ENCODE results near the gene CCDC160. TPM values are rescaled to one million over a fixed set of nuclear protein-coding genes. Genes with fewer than 3 reads are reported as not detected.
"Not testable (repeated sequence)": the region's sequence is repeated elsewhere in the genome, so short reads cannot be mapped to it uniquely, and the experiment has no call there.

CCDC160 gene
- total RNA-seq, 2 experiments from 2014 or later = not detected

DNA sequence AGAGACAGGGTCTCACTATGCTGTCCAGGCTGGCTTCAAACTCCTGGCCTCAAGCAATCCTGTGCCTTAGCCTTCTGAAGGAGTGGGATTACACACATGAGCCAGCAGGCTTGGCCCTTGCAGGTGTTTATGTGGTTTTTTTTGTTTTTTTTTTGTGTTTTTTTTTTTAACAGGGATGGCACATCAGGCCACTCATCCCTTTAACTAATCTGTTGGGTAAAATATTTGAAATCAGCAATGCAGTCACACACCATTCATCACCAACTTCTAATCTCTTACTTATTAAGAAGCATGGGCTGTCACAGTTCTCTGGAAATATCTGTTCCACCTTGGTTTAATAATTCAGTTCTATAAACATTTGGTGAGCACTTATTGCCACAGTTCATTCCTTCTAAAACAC is 12.3 kb downstream of the CCDC160 start:
- no peak for ATAC-seq (ENCODE audit: low read depth)
- Mint-ChIP-seq H3K27me3 (peaks cover 14% of the 10 kb centered on the region), H3K36me3 (no peaks in the 10 kb centered on the region)

DNA sequence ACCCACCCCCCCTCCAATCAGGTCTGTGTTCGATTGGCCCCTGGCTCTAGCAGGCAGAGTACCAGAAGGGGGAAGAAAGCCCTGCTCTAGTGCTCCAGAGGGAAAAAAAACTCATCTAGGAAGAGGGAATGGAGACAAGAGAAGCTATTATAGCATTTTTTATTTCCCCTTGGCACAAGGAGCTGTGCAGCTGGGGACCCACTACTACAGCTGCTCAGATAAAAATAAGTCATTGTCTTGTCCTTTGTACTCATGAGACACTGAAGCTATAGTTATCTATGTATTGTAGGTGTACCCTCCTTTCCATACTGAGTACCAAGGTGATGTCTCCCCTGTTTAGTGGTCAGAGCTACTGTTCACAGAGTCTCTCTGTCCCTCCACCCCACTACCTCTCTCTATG is 14.3 kb downstream of the CCDC160 start:
- no peaks in the 10 kb centered on the region for H3K36me3 Mint-ChIP-seq
- no peaks in the 10 kb centered on the region for H3K9me3 Mint-ChIP-seq
- no peak for ATAC-seq (ENCODE audit: low read depth)
- DNase-seq = no peak
- POLR2A ChIA-PET = no interaction called here
- H3K27ac Mint-ChIP-seq = no peak overlapping the region
- no peaks in the 10 kb centered on the region for H3K4me1 Mint-ChIP-seq
- H3K4me3 Mint-ChIP-seq = no peak overlapping the region
- H3K27me3 Mint-ChIP-seq = peaks cover 4% of the 10 kb centered on the region

More for the DNA sequence above, 12.3 kb downstream of the CCDC160 start:
- Mint-ChIP-seq H3K9me3 (no peaks in the 10 kb centered on the region), H3K27ac (no peak overlapping the region), H3K4me1 (no peaks in the 10 kb centered on the region), H3K4me3 (no peak overlapping the region)
- no peak for DNase-seq
- POLR2A ChIA-PET = no interaction called here

- no peak for DNase-seq
- no peaks in the 10 kb centered on the region for H3K9me3 Mint-ChIP-seq
- H3K27ac Mint-ChIP-seq = no peak overlapping the region
- ATAC-seq (ENCODE audit: low read depth) = no peak
- no peak overlapping the region for H3K4me3 Mint-ChIP-seq
- H3K4me1 Mint-ChIP-seq = no peaks in the 10 kb centered on the region
- peaks cover 4% of the 10 kb centered on the region for H3K27me3 Mint-ChIP-seq
- POLR2A ChIA-PET = interaction anchor here (0.6 kb wide), 1 partner anchor 163 kb away, joined by 3 read pairs; no protein-coding TSS in a partner anchor
- H3K36me3 Mint-ChIP-seq = no peaks in the 10 kb centered on the region
These were observed 17.5 kb downstream of the CCDC160 start for GRCh38 chrX:134254511-134254910.

- Mint-ChIP-seq H3K9me3 (no peaks in the 10 kb centered on the region), H3K27me3 (peaks cover 4% of the 10 kb centered on the region), H3K4me3 (no peak overlapping the region), H3K4me1 (no peaks in the 10 kb centered on the region), H3K27ac (no peak overlapping the region), H3K36me3 (no peaks in the 10 kb centered on the region)
- DNase-seq (no peak), ATAC-seq (ENCODE audit: low read depth) (no peak)
- POLR2A ChIA-PET = no interaction called here
These were observed 18.6 kb downstream of the CCDC160 start for GRCh38 chrX:134255555-134255954.

GRCh38 chrX:134256684-134257083 is 19.7 kb downstream of the CCDC160 start:
- Mint-ChIP-seq H3K36me3 (no peaks in the 10 kb centered on the region), H3K9me3 (no peaks in the 10 kb centered on the region), H3K27ac (no peak overlapping the region), H3K27me3 (peaks cover 4% of the 10 kb centered on the region), H3K4me3 (no peak overlapping the region), H3K4me1 (no peaks in the 10 kb centered on the region)
- ATAC-seq (ENCODE audit: low read depth) (no peak), DNase-seq (no peak)
- POLR2A ChIA-PET = no interaction called here

GRCh38 chrX:134258202-134258601 is 21.2 kb downstream of the CCDC160 start:
- H3K27me3 Mint-ChIP-seq = peaks cover 2% of the 10 kb centered on the region
- DNase-seq (no peak), ATAC-seq (ENCODE audit: low read depth) (no peak)
- POLR2A ChIA-PET = no interaction called here
- no peak overlapping the region for H3K27ac Mint-ChIP-seq
- H3K4me3 Mint-ChIP-seq = no peak overlapping the region
- H3K9me3 Mint-ChIP-seq = no peaks in the 10 kb centered on the region
- H3K36me3 Mint-ChIP-seq = no peaks in the 10 kb centered on the region
- H3K4me1 Mint-ChIP-seq = no peaks in the 10 kb centered on the region

DNA sequence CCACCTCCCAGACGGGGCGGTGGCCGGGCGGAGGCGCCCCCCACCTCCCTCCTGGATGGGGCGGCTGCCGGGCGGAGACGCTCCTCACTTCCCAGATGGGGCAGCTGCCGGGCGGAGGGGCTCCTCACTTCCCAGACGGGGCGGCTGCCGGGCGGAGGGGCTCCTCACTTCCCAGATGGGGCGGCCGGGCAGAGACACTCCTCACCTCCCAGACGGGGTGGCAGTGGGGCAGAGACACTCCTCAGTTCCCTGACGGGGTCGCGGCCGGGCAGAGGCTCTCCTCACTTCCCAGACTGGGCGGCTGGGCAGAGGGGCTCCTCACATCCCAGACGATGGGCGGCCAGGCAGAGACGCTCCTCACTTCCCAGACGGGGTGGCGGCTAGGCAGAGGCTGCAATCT is 49.0 kb downstream of the CCDC160 start:
- H3K36me3 Mint-ChIP-seq; H3K9me3 Mint-ChIP-seq; H3K27me3 Mint-ChIP-seq; DNase-seq; H3K4me1 Mint-ChIP-seq; H3K27ac Mint-ChIP-seq; ATAC-seq (ENCODE audit: low read depth); H3K4me3 Mint-ChIP-seq; POLR2A ChIA-PET: not testable (repeated sequence)

DNA sequence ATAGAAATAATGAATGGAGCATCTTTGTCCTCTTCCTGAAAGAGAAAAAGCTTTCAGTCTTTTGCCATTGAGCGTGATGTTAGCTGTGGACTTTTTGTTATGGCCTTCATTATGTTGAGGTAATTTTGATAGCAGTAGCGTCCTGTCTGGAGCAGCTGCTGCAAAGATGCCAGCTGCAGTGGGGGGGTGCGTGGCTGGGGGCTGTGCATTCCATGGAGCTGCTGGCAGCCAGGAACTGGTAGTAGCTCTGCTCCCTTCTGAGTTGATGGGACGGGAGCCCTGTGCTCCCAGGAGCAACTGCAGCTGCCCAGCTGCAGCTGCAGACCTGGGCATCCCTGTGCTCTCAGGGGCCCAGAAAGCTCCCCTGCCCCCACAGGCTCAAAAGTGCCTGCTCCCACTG is 50.4 kb downstream of the CCDC160 start:
- POLR2A ChIA-PET = no interaction called here
- ATAC-seq (ENCODE audit: low read depth) = no peak
- Mint-ChIP-seq H3K9me3 (no peaks in the 10 kb centered on the region), H3K27ac (no peak overlapping the region), H3K4me1 (no peaks in the 10 kb centered on the region), H3K27me3 (no peaks in the 10 kb centered on the region), H3K36me3 (no peaks in the 10 kb centered on the region), H3K4me3 (no peak overlapping the region)
- DNase-seq = no peak

DNA sequence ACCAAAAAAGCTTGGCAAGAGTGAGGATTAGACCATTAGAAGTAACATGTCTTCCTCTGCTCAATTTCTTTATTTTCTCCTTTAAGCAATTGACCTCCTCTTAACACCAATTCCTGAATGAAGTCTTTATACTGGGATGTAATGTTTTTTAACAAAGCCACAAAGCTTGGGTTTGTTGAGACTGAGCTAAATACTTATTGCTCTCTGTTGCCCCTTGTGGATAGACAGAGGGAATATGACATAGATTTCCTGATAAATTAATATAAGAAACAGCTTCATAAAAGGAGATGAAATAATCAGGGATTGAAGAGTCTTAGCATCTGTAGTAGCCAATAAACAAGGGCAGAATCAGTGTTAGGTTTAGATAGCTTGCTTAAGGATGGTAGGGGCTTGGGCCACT is 57.6 kb downstream of the CCDC160 start:
- no peak overlapping the region for H3K4me3 Mint-ChIP-seq
- no peak for DNase-seq
- POLR2A ChIA-PET = no interaction called here
- H3K27me3 Mint-ChIP-seq = peaks cover 3% of the 10 kb centered on the region
- no peak overlapping the region for H3K27ac Mint-ChIP-seq
- peaks cover 3% of the 10 kb centered on the region for H3K9me3 Mint-ChIP-seq
- no peaks in the 10 kb centered on the region for H3K4me1 Mint-ChIP-seq
- H3K36me3 Mint-ChIP-seq = no peaks in the 10 kb centered on the region
- ATAC-seq (ENCODE audit: low read depth) = no peak

Other genes with a start within 250 kb of the CCDC160 start
- 10 to 100 TPM; 34.1 to 36.9 TPM for gene PHF6, start 136.1 kb downstream of the CCDC160 start, total RNA-seq
- 10 to 100 TPM; 66.4 to 67.2 TPM for gene HPRT1, start 223.0 kb downstream of the CCDC160 start, total RNA-seq